HepG2 (cell line): ENCODE results near the gene SPARC. TPM values are rescaled to one million over a fixed set of nuclear protein-coding genes. Genes with fewer than 3 reads are reported as not detected.

Experiments used
- ATAC-seq: fragments of 200-7000 bp; cut with Tn5 transposase; 3 replicates; pipeline ENCODE4 v1.9.1; 2020; ENCODE audit warnings: mild to moderate bottlenecking, moderate library complexity
- BruUV-seq: library from RNA; stranded (reverse); fragments of 400-500 nt; replicated peaks from 2 replicates; lab custom pipeline; 2021; lab: Mats Ljungman, UMichigan
- CTCF ChIA-PET: fragments of 300-600 bp; formaldehyde crosslinking; extraction: SDS; loops from one replicate; lab custom pipeline; 2021; ENCODE audit warnings: low total read pairs, inconsistent platforms, low intra/inter-chr PET ratio; lab: Yijun Ruan, JAX
- POLR2A ChIA-PET: fragments of 350-600 bp; sonication (Branson Sonifier 250); formaldehyde crosslinking; loops from one replicate; lab custom pipeline; 2020; ENCODE audit warnings: antibody characterized with exemption, inconsistent platforms; lab: Yijun Ruan, JAX
- DNase-seq: peaks from one replicate; pipeline ENCODE4 v3.0.0-alpha.2; 2015; ENCODE audit warnings: low spot score
- FAIRE-seq: peaks from 3 replicates; lab custom pipeline; 2011; peaks lifted over from hg19 to GRCh38; lab: Jason Lieb, UNC
- H2AFZ ChIP-seq: one replicate; pipeline ENCODE4 v1.6.1; 2011; ENCODE audit warnings: low read length, inconsistent platforms
- H3K27ac ChIP-seq: fragments of 300-600 bp; 3 replicates; pipeline ENCODE4 v1.8.0; 2011; ENCODE audit warnings: mixed run types, mild to moderate bottlenecking, mixed read lengths, low read length, inconsistent platforms; ENCODE audit not compliant: insufficient read depth; ENCODE audit errors: extremely low read length
- H3K27me3 ChIP-seq, 2 experiments: fragments of 200-600 bp in 1 of 2; 2 replicates in 1 of 2; 3 replicates in 1 of 2; pipeline versions ENCODE4 v1.6.0 to v1.8.0; 2011; ENCODE audit warnings: low read length in 2 of 2, mild to moderate bottlenecking in 2 of 2, moderate library complexity in 2 of 2, inconsistent platforms in 1 of 2; ENCODE audit not compliant: insufficient read depth in 2 of 2, control insufficient read depth in 1 of 2
- H3K36me3 ChIP-seq, 2 experiments: fragments of 200-600 bp in 1 of 2; replicated peaks in 1 of 2; 2 replicates in 1 of 2; 3 replicates in 1 of 2; pipeline versions ENCODE4 v1.5.1 to v1.8.0; 2011; ENCODE audit warnings: low read length in 2 of 2, inconsistent platforms in 1 of 2; ENCODE audit not compliant: insufficient read depth in 2 of 2, control insufficient read depth in 1 of 2
- H3K4me1 ChIP-seq: 2 replicates; pipeline ENCODE4 v1.5.1; 2012; ENCODE audit warnings: low read length, inconsistent platforms; ENCODE audit not compliant: insufficient read depth
- H3K4me2 ChIP-seq: 2 replicates; pipeline ENCODE4 v1.6.0; 2011; ENCODE audit warnings: low read depth, low read length, inconsistent platforms
- H3K4me3 ChIP-seq, 3 experiments: fragments of 200-600 bp in 1 of 3; sonication (generic), shearing (Covaris generic) in 1 of 3; replicated peaks in 1 of 3; 2 replicates each; pipeline ENCODE4 v1.5.1; 2011 to 2016; ENCODE audit warnings: low read length in 3 of 3, inconsistent platforms in 2 of 3, low read depth in 2 of 3, mild to moderate bottlenecking in 2 of 3, control low read depth in 1 of 3, mixed read lengths in 1 of 3; ENCODE audit not compliant: insufficient read depth in 1 of 3
- H3K79me2 ChIP-seq: one replicate; pipeline ENCODE4 v1.6.1; 2011; ENCODE audit warnings: low read length, inconsistent platforms; ENCODE audit not compliant: insufficient read depth
- H3K9ac ChIP-seq: 2 replicates; pipeline ENCODE4 v1.6.0; 2011; ENCODE audit warnings: mild to moderate bottlenecking, low read depth, low read length, inconsistent platforms; ENCODE audit not compliant: insufficient read depth
- H3K9me3 ChIP-seq: 2 replicates; pipeline ENCODE4 v1.5.1; 2012; ENCODE audit warnings: mild to moderate bottlenecking, low read length
- H4K20me1 ChIP-seq: 2 replicates; pipeline ENCODE4 v1.6.0; 2011; ENCODE audit warnings: inconsistent platforms, mild to moderate bottlenecking, low read length, moderate library complexity; ENCODE audit not compliant: insufficient read depth
- BCL6 ChIP-seq: IDR thresholded peaks from 2 replicates; pipeline ENCODE4 v1.6.1; 2016; ENCODE audit warnings: missing genetic modification reagents, missing compliant biosample characterization
- GTF2F1 ChIP-seq: fragments of 150-350 bp; IDR thresholded peaks from 2 replicates; pipeline ENCODE4 v1.6.1; 2014; ENCODE audit warnings: low read length
- JDP2 ChIP-seq: sonication (generic); formaldehyde crosslinking; IDR thresholded peaks from 2 replicates; pipeline ENCODE4 v1.8.1; 2022; ENCODE audit warnings: missing genetic modification reagents, borderline replicate concordance
- NFYC ChIP-seq: IDR thresholded peaks from 2 replicates; pipeline ENCODE4 v1.6.1; 2016; ENCODE audit warnings: missing genetic modification reagents, missing compliant biosample characterization
- PCBP1 ChIP-seq: fragments of 200-400 bp; formaldehyde crosslinking; IDR thresholded peaks from 2 replicates; pipeline ENCODE4 v1.6.1; 2017; ENCODE audit warnings: mild to moderate bottlenecking, low read depth, low read length, borderline replicate concordance
- SMARCE1 ChIP-seq: fragments of 450-650 bp; IDR thresholded peaks from 2 replicates; pipeline ENCODE4 v1.6.1; 2017; ENCODE audit warnings: borderline replicate concordance
- SRSF4 ChIP-seq: fragments of 200-400 bp; formaldehyde crosslinking; IDR thresholded peaks from one replicate; pipeline ENCODE4 v1.6.1; 2018; ENCODE audit warnings: mild to moderate bottlenecking, low read depth, low read length, moderate library complexity; ENCODE audit not compliant: poor library complexity, severe bottlenecking
- ZBTB3 ChIP-seq: sonication (generic); formaldehyde crosslinking; IDR thresholded peaks from 2 replicates; pipeline ENCODE4 v1.4.0; 2020; ENCODE audit warnings: low read depth, mild to moderate bottlenecking, moderate library complexity, missing genetic modification reagents, borderline replicate concordance
- ZBTB8A ChIP-seq: sonication (generic); formaldehyde crosslinking; IDR thresholded peaks from 2 replicates; pipeline ENCODE4 v1.4.0; 2020; ENCODE audit warnings: mild to moderate bottlenecking, low read depth, missing genetic modification reagents, borderline replicate concordance
- ZC3H4 ChIP-seq: sonication (generic); formaldehyde crosslinking; IDR thresholded peaks from 2 replicates; pipeline ENCODE4 v1.4.0; 2020; ENCODE audit warnings: missing genetic modification reagents, borderline replicate concordance
- ZKSCAN1 ChIP-seq: fragments of 150-350 bp; IDR thresholded peaks from 2 replicates; pipeline ENCODE4 v1.6.1; 2014; ENCODE audit warnings: low read length
- ZNF138 ChIP-seq: sonication (generic); formaldehyde crosslinking; IDR thresholded peaks from 2 replicates; pipeline ENCODE4 v1.5.0; 2020; ENCODE audit warnings: mild to moderate bottlenecking, low read depth, missing genetic modification reagents
- ZNF224 ChIP-seq: sonication (generic); formaldehyde crosslinking; IDR thresholded peaks from 2 replicates; pipeline ENCODE4 v1.5.0; 2020; ENCODE audit warnings: mild to moderate bottlenecking, missing genetic modification reagents
- ZNF24 ChIP-seq: fragments of 450-650 bp; IDR thresholded peaks from 2 replicates; pipeline ENCODE4 v1.6.1; 2017; ENCODE audit warnings: antibody characterized with exemption, mild to moderate bottlenecking
- ZNF383 ChIP-seq: sonication (generic); formaldehyde crosslinking; IDR thresholded peaks from 2 replicates; pipeline ENCODE4 v1.4.0; 2020; ENCODE audit warnings: missing genetic modification reagents, mild to moderate bottlenecking, borderline replicate concordance
- ZNF484 ChIP-seq: sonication (generic); formaldehyde crosslinking; IDR thresholded peaks from 2 replicates; pipeline ENCODE4 v1.5.1; 2020; ENCODE audit warnings: mild to moderate bottlenecking, low read depth, missing genetic modification reagents, borderline replicate concordance
- ZNF496 ChIP-seq: sonication (generic); formaldehyde crosslinking; IDR thresholded peaks from 2 replicates; pipeline ENCODE4 v1.8.1; 2023; ENCODE audit warnings: mild to moderate bottlenecking, moderate library complexity, missing genetic modification reagents; ENCODE audit not compliant: insufficient replicate concordance
- ZNF713 ChIP-seq: sonication (generic); formaldehyde crosslinking; IDR thresholded peaks from 2 replicates; pipeline ENCODE4 v1.4.0; 2020; ENCODE audit warnings: mild to moderate bottlenecking, missing genetic modification reagents
- WGBS: methylation state at CpG from one replicate; pipeline ENCODE4 v1.1.6; 2017; ENCODE audit warnings: low lambda C conversion rate; 5-methylcytosine and 5-hydroxymethylcytosine counted together
- in situ Hi-C: cut with HindIII; loops from 2 replicates; pipeline ENCODE4 v1.10.0; 2017; ENCODE audit warnings: low pct_unique_long_range_greater_than_20kb; ENCODE audit not compliant: extremely low pct_ligation_motif_present
- intact Hi-C: fragments of 100-400 bp; cut with micrococcal nuclease; formaldehyde crosslinking; loops from one replicate; pipeline ENCODE4 v1.10.0; 2022; ENCODE audit not compliant: unreplicated experiment
- polyA plus RNA-seq, 8 experiments: library from polyadenylated mRNA; depleted of rRNA in 3 of 8; stranded (reverse) in 7 of 8; unstranded in 1 of 8; fragments of >200 nt; fragmentation: Illumina TruSeq in 4 of 8; extraction: Trizol in 4 of 8; gene quantifications; 2 replicates each; pipeline versions ENCODE4 v1.2.1 to v1.2.3, GENCODE V29; 2011 to 2016; ENCODE audit warnings: low read depth in 4 of 8, missing spikeins in 1 of 8, mixed read lengths in 1 of 8; ENCODE audit not compliant: insufficient read depth in 1 of 8
- total RNA-seq, 5 experiments: library from RNA; depleted of rRNA; stranded (reverse); fragments of >200 nt; fragmentation: Illumina TruSeq; extraction: Trizol; gene quantifications; 2 replicates each; pipeline ENCODE4 v1.2.3, GENCODE V29; 2016; ENCODE audit warnings: low read depth in 1 of 5
- TF ChIP-seq, protein P1 (sequence below): sonication (generic); formaldehyde crosslinking; IDR thresholded peaks from 2 replicates; pipeline ENCODE4 v1.5.0; 2020; ENCODE audit warnings: missing genetic modification reagents

The SPARC gene
- total and polyA plus RNA-seq, 2 of the 13 experiments (the other 11 are each of a cell fraction or from before 2014, with no cell fraction given), result 76.7 to 192 TPM

- POLR2A ChIA-PET, result no interaction called here
- no peaks in the 10 kb centered on the region for H3K36me3 ChIP-seq
- H3K9ac ChIP-seq, result no peak overlapping the region
- CTCF ChIA-PET, result no interaction called here
- FAIRE-seq, result no peak
- BruUV-seq, result no TSS peak
- intact Hi-C loops (no loop called here), in situ Hi-C loops (no loop called here)
- H3K27me3 ChIP-seq, result peaks cover 0 to 45% of the 10 kb centered on the region in 2 experiments; a peak in 3 of 5 replicates
- no peaks in the 10 kb centered on the region for H4K20me1 ChIP-seq
- TF ChIP-seq ZKSCAN1, result no peak
- TF ChIP-seq ZNF24, result no peak
- no peak for TF ChIP-seq ZNF224 (CRISPR knock-in tag)
- TF ChIP-seq ZBTB8A (CRISPR knock-in tag), result no peak
- no peak overlapping the region for H3K4me3 ChIP-seq
- no peak overlapping the region for H3K27ac ChIP-seq
- no peak for ATAC-seq
- H3K9me3 ChIP-seq, result no peaks in the 10 kb centered on the region
- peaks cover 19% of the 10 kb centered on the region for H3K4me1 ChIP-seq
- H2AFZ ChIP-seq, result no peak overlapping the region
- no peaks in the 10 kb centered on the region for H3K79me2 ChIP-seq
- DNase-seq, result no peak
- under 1% methylated on average over 7 of the region's 12 CpGs for WGBS
- no peak overlapping the region for H3K4me2 ChIP-seq
These were observed 64.2 kb downstream of the SPARC start for GRCh38 chr5:151622367-151623088.

- peaks cover 0 to 52% of the 10 kb centered on the region in 2 experiments; a peak in 3 of 5 replicates for H3K27me3 ChIP-seq
- ATAC-seq (no peak), DNase-seq (no peak), FAIRE-seq (no peak)
- H3K27ac ChIP-seq, result no peak overlapping the region
- no peak overlapping the region for H2AFZ ChIP-seq
- H3K9ac ChIP-seq, result no peak overlapping the region
- BruUV-seq, result no TSS peak
- no peak overlapping the region for H3K4me2 ChIP-seq
- H3K36me3 ChIP-seq, result no peaks in the 10 kb centered on the region
- peaks cover 20% of the 10 kb centered on the region for H3K4me1 ChIP-seq
- intact Hi-C loops (no loop called here), in situ Hi-C loops (no loop called here)
- no peaks in the 10 kb centered on the region for H3K79me2 ChIP-seq
- POLR2A ChIA-PET, result no interaction called here
- WGBS, result 53% methylated on average over 6 of the region's 6 CpGs
- CTCF ChIA-PET, result no interaction called here
- H4K20me1 ChIP-seq, result no peaks in the 10 kb centered on the region
- H3K9me3 ChIP-seq, result no peaks in the 10 kb centered on the region
- H3K4me3 ChIP-seq, result no peak overlapping the region
- no peak for TF ChIP-seq JDP2 (CRISPR knock-in tag)
- TF ChIP-seq, protein P1, sequence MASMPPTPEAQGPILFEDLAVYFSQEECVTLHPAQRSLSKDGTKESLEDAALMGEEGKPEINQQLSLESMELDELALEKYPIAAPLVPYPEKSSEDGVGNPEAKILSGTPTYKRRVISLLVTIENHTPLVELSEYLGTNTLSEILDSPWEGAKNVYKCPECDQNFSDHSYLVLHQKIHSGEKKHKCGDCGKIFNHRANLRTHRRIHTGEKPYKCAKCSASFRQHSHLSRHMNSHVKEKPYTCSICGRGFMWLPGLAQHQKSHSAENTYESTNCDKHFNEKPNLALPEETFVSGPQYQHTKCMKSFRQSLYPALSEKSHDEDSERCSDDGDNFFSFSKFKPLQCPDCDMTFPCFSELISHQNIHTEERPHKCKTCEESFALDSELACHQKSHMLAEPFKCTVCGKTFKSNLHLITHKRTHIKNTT (CRISPR knock-in tag), result no peak
- TF ChIP-seq ZNF496 (CRISPR knock-in tag), result no peak
- no peak for TF ChIP-seq ZBTB3 (CRISPR knock-in tag)
- TF ChIP-seq ZC3H4, result no peak
- no peak for TF ChIP-seq PCBP1
- TF ChIP-seq ZNF383, result no peak
- no peak for TF ChIP-seq ZNF484 (CRISPR knock-in tag)
- no peak for TF ChIP-seq BCL6 (CRISPR knock-in tag)
- TF ChIP-seq SRSF4, result no peak
- no peak for TF ChIP-seq NFYC (CRISPR knock-in tag)
- TF ChIP-seq GTF2F1, result no peak
- no peak for TF ChIP-seq ZNF713 (CRISPR knock-in tag)
- no peak for TF ChIP-seq ZNF138 (CRISPR knock-in tag)
- no peak for TF ChIP-seq SMARCE1
These were observed 66.3 kb downstream of the SPARC start for GRCh38 chr5:151620461-151620840.
